Erythroblast (primary cell): ENCODE results near the gene ZNF860.

Source experiments
- GATA1 ChIP-seq: IDR thresholded peaks from 2 replicates; pipeline ENCODE4 v1.6.1; 2011; ENCODE audit warnings: low read depth, mild to moderate bottlenecking, control low read depth, low read length, moderate library complexity
- POLR2A ChIP-seq: IDR thresholded peaks from 2 replicates; pipeline ENCODE4 v1.6.1; 2011; ENCODE audit warnings: mild to moderate bottlenecking, low read length

DNA sequence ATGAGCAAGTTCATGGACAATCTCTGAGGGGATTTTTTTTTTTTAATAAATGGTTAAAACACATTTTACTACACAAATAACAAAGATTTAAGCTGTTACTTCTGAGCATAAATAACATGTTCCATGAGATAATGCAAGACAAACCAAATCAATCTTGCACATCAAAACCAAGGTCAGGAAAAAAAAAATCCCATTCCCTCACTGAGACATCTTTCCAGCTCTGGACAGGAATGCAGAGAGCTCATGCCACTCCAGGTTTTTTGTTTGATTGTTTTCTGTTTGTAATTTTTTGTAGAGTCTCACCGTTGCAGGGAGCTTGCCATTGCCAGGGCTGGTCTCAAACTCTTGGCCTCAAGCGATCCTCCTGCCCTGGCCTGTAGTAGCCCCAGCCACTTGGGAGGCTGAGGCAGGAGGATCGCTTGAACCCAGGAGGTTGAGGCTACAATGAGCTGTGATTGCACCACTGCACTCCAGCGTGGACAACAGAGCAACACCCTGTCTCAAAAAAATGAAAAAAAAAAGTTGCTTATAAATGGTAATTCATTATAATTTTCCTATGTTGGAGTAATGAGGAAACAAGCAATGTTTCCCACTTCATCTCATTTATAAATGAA is 14.5 kb upstream of the ZNF860 start:
- TF ChIP-seq POLR2A: no peak
- no peak for TF ChIP-seq GATA1
